Central memory CD8-positive, alpha-beta T cell (primary cell): ENCODE data around the gene CD300A.
A peak's percentile ranks its signal among the peaks of the same experiment; 100 is the strongest.
"Not testable (repeated sequence)": the region's sequence is repeated elsewhere in the genome, so short reads cannot be mapped to it uniquely, and the experiment has no call there.

Experiments
- ATAC-seq: fragments of 150-1000 bp; cut with Tn5 transposase; replicated peaks from 2 replicates; pipeline ENCODE4 v1.10.0; 2022; ENCODE audit warnings: mild to moderate bottlenecking, moderate FRiP score, moderate number of reproducible peaks; ENCODE audit not compliant: poor library complexity, severe bottlenecking; ENCODE audit errors: extremely low read depth
- DNase-seq, 2 donors: peaks; one replicate each; pipeline ENCODE4 v3.0.0; 2021; ENCODE audit warnings: low spot score in 2 of 2
- H3K27ac Mint-ChIP-seq: one replicate; pipeline ENCODE4 v1.8.0; 2022; ENCODE audit warnings: low read depth, mild to moderate bottlenecking, moderate library complexity, mixed read lengths
- H3K27me3 Mint-ChIP-seq: one replicate; pipeline ENCODE4 v1.8.0; 2022; ENCODE audit warnings: mixed read lengths
- H3K36me3 Mint-ChIP-seq: one replicate; pipeline ENCODE4 v1.8.0; 2022; ENCODE audit warnings: mild to moderate bottlenecking, moderate library complexity, mixed read lengths; ENCODE audit not compliant: insufficient read depth
- H3K4me1 Mint-ChIP-seq: one replicate; pipeline ENCODE4 v1.8.0; 2022; ENCODE audit warnings: mixed read lengths
- H3K4me3 Mint-ChIP-seq: one replicate; pipeline ENCODE4 v1.8.0; 2022; ENCODE audit warnings: mild to moderate bottlenecking, moderate library complexity, mixed read lengths
- H3K9me3 Mint-ChIP-seq: one replicate; pipeline ENCODE4 v1.8.0; 2022; ENCODE audit warnings: mixed read lengths

The CD300A gene

DNA sequence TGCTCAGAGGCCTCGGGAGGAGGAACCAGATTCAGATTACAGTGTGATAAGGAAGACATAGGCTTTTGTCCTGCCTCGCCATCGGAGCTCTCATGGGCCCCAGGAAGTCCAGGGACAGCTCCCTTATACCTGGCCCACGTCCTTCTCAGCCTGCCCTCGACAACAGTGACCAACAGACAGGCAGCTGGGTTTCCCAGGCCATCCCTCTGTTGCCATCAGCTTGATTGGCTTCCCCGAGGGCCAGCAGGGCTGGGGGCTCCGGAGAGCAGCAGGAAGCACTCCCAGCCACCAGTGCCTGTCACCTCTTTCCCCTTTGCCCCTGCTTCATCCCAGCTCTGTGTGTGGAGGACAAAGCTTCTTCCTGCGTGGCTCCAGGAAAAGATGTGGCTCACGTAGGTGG lies 17.6 kb downstream of the CD300A start:
- no peak for ATAC-seq

GRCh38 chr17:74485022-74485743 lies 18.7 kb downstream of the CD300A start:
- Mint-ChIP-seq H3K27ac (peak overlapping the region; percentile 10), H3K36me3 (peaks cover 21% of the 10 kb centered on the region), H3K27me3 (no peaks in the 10 kb centered on the region), H3K4me1 (peaks cover 54% of the 10 kb centered on the region), H3K4me3 (no peak overlapping the region), H3K9me3 (no peaks in the 10 kb centered on the region)
- DNase-seq = no peak
- ATAC-seq = no peak

More for the DNA sequence above, 17.6 kb downstream of the CD300A start:
- Mint-ChIP-seq H3K36me3 (peaks cover 23% of the 10 kb centered on the region), H3K27ac (no peak overlapping the region), H3K9me3 (no peaks in the 10 kb centered on the region), H3K27me3 (no peaks in the 10 kb centered on the region), H3K4me1 (peaks cover 54% of the 10 kb centered on the region), H3K4me3 (no peak overlapping the region)
- no peak for DNase-seq

GRCh38 chr17:74485841-74486240 lies 19.4 kb downstream of the CD300A start:
- DNase-seq (no peak), ATAC-seq (no peak)
- Mint-ChIP-seq H3K36me3 (peaks cover 20% of the 10 kb centered on the region), H3K9me3 (no peaks in the 10 kb centered on the region), H3K27me3 (no peaks in the 10 kb centered on the region), H3K27ac (no peak overlapping the region), H3K4me3 (no peak overlapping the region), H3K4me1 (peaks cover 53% of the 10 kb centered on the region)

DNA sequence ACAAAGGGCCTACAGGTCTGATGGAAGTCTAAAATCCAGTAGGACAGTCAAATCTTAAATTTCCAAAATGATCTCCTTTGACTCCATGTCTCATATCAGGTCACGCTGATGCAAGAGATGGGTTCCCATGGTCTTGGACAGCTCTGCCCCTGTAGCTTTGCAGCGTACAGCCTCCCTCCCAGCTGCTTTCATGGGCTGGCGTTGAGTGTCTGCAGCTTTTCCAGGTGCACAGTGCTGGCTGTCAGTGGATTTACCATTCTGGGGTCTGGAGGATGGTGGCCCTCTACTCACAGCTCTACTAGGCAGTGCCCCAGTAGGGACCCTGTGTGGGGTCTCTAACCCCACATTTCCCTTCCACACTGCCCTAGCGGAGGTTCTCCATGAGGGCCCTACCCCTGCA lies 21.8 kb downstream of the CD300A start:
- H3K9me3 Mint-ChIP-seq, H3K27me3 Mint-ChIP-seq, ATAC-seq, DNase-seq, H3K27ac Mint-ChIP-seq, H3K4me3 Mint-ChIP-seq, H3K36me3 Mint-ChIP-seq: not testable (repeated sequence)
- H3K4me1 Mint-ChIP-seq = peaks cover 43% of the 10 kb centered on the region

GRCh38 chr17:74490716-74491115 lies 24.3 kb downstream of the CD300A start:
- H3K4me3 Mint-ChIP-seq = no peak overlapping the region
- no peaks in the 10 kb centered on the region for H3K9me3 Mint-ChIP-seq
- peaks cover 44% of the 10 kb centered on the region for H3K4me1 Mint-ChIP-seq
- DNase-seq (no peak), ATAC-seq (no peak)
- peaks cover 5% of the 10 kb centered on the region for H3K36me3 Mint-ChIP-seq
- H3K27ac Mint-ChIP-seq = no peak overlapping the region
- no peaks in the 10 kb centered on the region for H3K27me3 Mint-ChIP-seq

DNA sequence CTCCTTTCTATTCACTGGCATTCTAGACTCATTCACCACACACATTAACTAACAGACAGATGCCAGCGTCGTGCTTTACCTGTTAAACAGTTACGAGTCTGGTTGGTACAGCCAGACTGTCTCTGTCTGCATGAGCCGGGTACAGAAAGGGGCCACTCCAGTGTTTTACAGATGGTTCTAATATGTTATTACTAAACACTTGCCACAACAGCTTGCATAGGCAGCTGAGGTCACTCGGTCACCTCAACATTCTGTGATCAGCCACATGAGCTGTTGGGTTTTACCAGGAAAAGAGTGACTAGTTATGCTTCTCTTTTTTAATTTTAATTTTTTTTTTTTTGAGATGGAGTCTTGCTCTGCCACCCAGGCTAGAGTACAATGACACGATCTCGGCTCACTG lies 25.2 kb downstream of the CD300A start:
- peaks cover 44% of the 10 kb centered on the region for H3K4me1 Mint-ChIP-seq
- H3K36me3 Mint-ChIP-seq = peaks cover 5% of the 10 kb centered on the region
- no peak overlapping the region for H3K4me3 Mint-ChIP-seq
- ATAC-seq (no peak), DNase-seq (no peak)
- no peaks in the 10 kb centered on the region for H3K9me3 Mint-ChIP-seq
- H3K27me3 Mint-ChIP-seq = no peaks in the 10 kb centered on the region
- no peak overlapping the region for H3K27ac Mint-ChIP-seq

GRCh38 chr17:74493331-74493833 lies 26.9 kb downstream of the CD300A start:
- H3K27me3 Mint-ChIP-seq = no peaks in the 10 kb centered on the region
- H3K27ac Mint-ChIP-seq = no peak overlapping the region
- peak; percentile 55 to 59 for DNase-seq
- peaks cover 2% of the 10 kb centered on the region for H3K36me3 Mint-ChIP-seq
- ATAC-seq = peak; percentile 36
- H3K4me1 Mint-ChIP-seq = peaks cover 36% of the 10 kb centered on the region
- no peaks in the 10 kb centered on the region for H3K9me3 Mint-ChIP-seq
- no peak overlapping the region for H3K4me3 Mint-ChIP-seq

DNA sequence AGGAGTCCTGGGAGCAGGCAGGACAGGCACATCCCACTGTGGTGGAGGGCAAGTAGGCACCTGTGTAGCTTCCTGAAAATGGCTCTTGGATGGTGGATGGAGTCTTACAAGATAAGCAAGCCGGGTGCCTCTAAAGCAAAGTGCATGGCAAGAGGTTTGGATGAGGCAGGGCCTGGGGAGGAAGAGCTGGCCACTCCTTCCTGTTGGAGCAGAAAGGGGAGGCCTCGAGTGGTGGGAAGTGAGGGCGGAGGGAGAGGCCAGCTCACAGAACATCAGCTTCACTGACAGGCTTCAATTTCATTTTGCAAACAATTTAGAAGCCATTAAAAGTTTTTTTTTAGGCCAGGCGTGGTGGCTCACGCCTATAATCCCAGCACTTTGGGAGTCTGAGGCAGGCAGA lies 31.0 kb downstream of the CD300A start:
- no peaks in the 10 kb centered on the region for H3K9me3 Mint-ChIP-seq
- H3K4me3 Mint-ChIP-seq = no peak overlapping the region
- DNase-seq = no peak
- H3K27ac Mint-ChIP-seq = no peak overlapping the region
- no peak for ATAC-seq
- H3K36me3 Mint-ChIP-seq = peaks cover 2% of the 10 kb centered on the region
- peaks cover 6% of the 10 kb centered on the region for H3K4me1 Mint-ChIP-seq
- no peaks in the 10 kb centered on the region for H3K27me3 Mint-ChIP-seq

GRCh38 chr17:74499992-74500391 lies 33.6 kb downstream of the CD300A start:
- Mint-ChIP-seq H3K4me1 (no peaks in the 10 kb centered on the region), H3K27me3 (no peaks in the 10 kb centered on the region), H3K9me3 (no peaks in the 10 kb centered on the region), H3K27ac (no peak overlapping the region), H3K4me3 (no peak overlapping the region), H3K36me3 (no peaks in the 10 kb centered on the region)
- ATAC-seq = no peak
- DNase-seq = no peak

DNA sequence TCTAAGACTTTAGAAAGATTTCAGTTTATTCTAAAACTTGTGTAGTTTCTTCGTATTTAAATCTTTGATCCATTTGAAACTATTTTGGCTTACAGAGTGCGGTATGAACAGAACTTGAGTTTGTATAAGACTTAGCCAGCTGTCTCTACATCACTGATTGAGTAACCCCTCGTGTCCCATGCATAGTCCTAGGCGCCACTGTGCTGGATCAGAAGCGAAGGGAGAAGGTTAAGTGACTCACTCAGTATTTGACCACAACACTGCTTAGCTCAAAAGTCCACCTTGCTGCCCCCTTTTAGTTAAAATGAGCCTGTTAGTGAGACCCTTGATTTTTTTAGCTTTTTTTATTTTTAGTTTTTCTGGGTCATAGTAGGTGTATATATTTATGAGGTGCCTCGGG lies 36.4 kb downstream of the CD300A start:
- H3K27ac Mint-ChIP-seq = no peak overlapping the region
- ATAC-seq = no peak
- H3K9me3 Mint-ChIP-seq = no peaks in the 10 kb centered on the region
- DNase-seq = no peak
- no peaks in the 10 kb centered on the region for H3K27me3 Mint-ChIP-seq
- no peak overlapping the region for H3K4me3 Mint-ChIP-seq
- no peaks in the 10 kb centered on the region for H3K36me3 Mint-ChIP-seq
- no peaks in the 10 kb centered on the region for H3K4me1 Mint-ChIP-seq

DNA sequence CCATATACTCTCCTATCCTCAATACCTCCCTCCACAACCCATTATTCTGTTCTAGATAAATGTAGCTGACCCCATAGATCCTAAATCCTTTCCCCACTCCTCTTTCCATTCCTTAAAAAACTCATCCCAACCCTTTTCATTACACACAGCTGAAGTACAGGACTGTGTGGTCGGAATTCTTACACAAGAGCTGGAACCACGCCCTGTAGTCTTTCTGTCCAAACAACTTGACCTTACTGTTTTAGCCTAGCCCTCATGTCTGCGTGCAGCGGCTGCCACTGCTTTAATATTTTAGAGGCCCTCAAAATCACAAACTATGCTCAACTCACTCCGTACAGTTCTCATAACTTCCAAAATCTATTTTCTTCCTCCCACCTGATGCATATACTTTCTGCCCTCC lies 37.5 kb downstream of the CD300A start:
- not testable (repeated sequence) for H3K9me3 Mint-ChIP-seq, H3K27me3 Mint-ChIP-seq, DNase-seq, H3K27ac Mint-ChIP-seq, ATAC-seq, H3K36me3 Mint-ChIP-seq, H3K4me1 Mint-ChIP-seq, H3K4me3 Mint-ChIP-seq

DNA sequence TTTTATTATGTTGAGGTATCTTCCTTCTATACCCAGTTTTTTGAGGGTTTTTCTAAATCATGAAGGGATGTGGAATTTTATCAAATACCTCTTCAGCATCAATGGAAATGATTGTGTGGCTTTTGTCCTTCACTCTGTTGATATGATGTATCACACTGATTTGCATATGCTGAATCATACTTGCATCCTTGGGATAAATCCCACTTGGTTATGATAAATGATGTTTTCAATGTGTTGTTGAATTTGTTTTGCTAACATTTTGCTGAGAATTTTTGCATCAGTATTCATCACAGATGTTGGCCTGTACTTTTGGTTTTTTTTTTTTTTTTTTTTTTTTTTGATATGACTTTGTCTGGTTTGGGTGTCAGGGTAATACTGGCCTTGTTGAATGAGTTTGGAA lies 41.7 kb downstream of the CD300A start:
- DNase-seq (no peak), ATAC-seq (no peak)
- no peak overlapping the region for H3K4me3 Mint-ChIP-seq
- H3K27me3 Mint-ChIP-seq = peaks cover 29% of the 10 kb centered on the region
- H3K36me3 Mint-ChIP-seq = peaks cover 2% of the 10 kb centered on the region
- H3K4me1 Mint-ChIP-seq = no peaks in the 10 kb centered on the region
- H3K9me3 Mint-ChIP-seq = no peaks in the 10 kb centered on the region
- H3K27ac Mint-ChIP-seq = no peak overlapping the region

DNA sequence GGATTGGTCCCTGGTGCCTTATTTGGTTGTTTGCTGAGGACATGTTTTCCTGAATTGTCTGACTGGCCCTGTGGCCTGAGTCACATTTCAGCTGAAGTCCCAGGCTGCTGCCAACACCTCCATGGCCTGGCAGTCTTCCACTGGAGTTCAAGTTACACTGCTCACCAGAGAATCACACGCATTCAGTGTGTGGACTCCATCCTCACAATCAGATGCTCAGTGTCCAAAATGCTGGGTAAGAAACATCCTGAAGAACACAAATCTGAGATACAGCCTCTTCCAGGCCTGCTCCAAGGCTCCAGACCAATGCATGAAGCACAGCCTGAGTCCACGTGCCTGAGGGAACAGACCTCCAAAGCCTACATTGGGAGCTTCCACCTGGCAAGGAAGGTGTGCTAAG lies 45.6 kb downstream of the CD300A start:
- peaks cover 10% of the 10 kb centered on the region for H3K4me1 Mint-ChIP-seq
- H3K27ac Mint-ChIP-seq = no peak overlapping the region
- no peak overlapping the region for H3K4me3 Mint-ChIP-seq
- H3K36me3 Mint-ChIP-seq = peaks cover 14% of the 10 kb centered on the region
- peaks cover 38% of the 10 kb centered on the region for H3K27me3 Mint-ChIP-seq
- DNase-seq (no peak), ATAC-seq (no peak)
- H3K9me3 Mint-ChIP-seq = peaks cover 11% of the 10 kb centered on the region
